ENCODE data around the gene PRKG1. TPM values are rescaled to one million over a fixed set of nuclear protein-coding genes. Genes with fewer than 3 reads are reported as not detected.

Gene PRKG1
- total RNA-seq, 5 donors from 2014 or later (not counting 1 experiment from before 2014, with no cell fraction given): 0.03 to 0.26 (median 0.19) TPM; not detected in 1

- H3K4me3 Mint-ChIP-seq: no peak overlapping the region
- H3K36me3 Mint-ChIP-seq: no peaks in the 10 kb centered on the region
- CTCF ChIA-PET: no interaction called here
Observed at GRCh38 chr10:51900180-51900579, 825.9 kb downstream of the PRKG1 start.

GRCh38 chr10:51903675-51904074, 829.4 kb downstream of the PRKG1 start:
- ATAC-seq (replicated peaks in 1 of 4) (no peak), DNase-seq (no peak)
- Histone ChIP-seq H3K36me3 (ENCODE audit: control insufficient read depth in 2 of 2, extremely low read depth in 1 of 2, insufficient read depth in 1 of 2, low read length in 1 of 2) (no peaks in the 10 kb centered on the region), H3K4me3 (ENCODE audit: control insufficient read depth in 1 of 2, extremely low read depth in 1 of 2, low read length in 1 of 2) (no peak overlapping the region), H3K27ac (ENCODE audit: low read length) (no peak overlapping the region), H3K9me3 (no peaks in the 10 kb centered on the region), H3K4me1 (ENCODE audit: control insufficient read depth in 1 of 2, extremely low read depth in 1 of 2, insufficient read depth in 2 of 2, low read length in 2 of 2) (no peaks in the 10 kb centered on the region), H3K27me3 (replicated peaks in 1 of 2; ENCODE audit: control insufficient read depth in 2 of 2, extremely low read depth in 1 of 2, insufficient read depth in 2 of 2, low read length in 1 of 2) (no peaks in the 10 kb centered on the region)
- ChIA-PET POLR2A (no interaction called here), CTCF (interaction anchor here in 1 of 2 donors (1.0 kb wide), 1 partner anchor 264 kb away, joined by 3 read pairs; no protein-coding TSS in a partner anchor)
- peaks cover 0 to 5% of the 10 kb centered on the region in 2 donors for H3K27me3 Mint-ChIP-seq
- no peaks in the 10 kb centered on the region for H3K36me3 Mint-ChIP-seq
- H3K9me3 Mint-ChIP-seq: no peaks in the 10 kb centered on the region
- H3K4me3 Mint-ChIP-seq: no peak overlapping the region
- no peak overlapping the region for H3K27ac Mint-ChIP-seq
- 33% methylated on average over 1 of the region's 1 CpG for WGBS (ENCODE audit: insufficient coverage)
- no peaks in the 10 kb centered on the region for H3K4me1 Mint-ChIP-seq

More at GRCh38 chr10:51900180-51900579, 825.9 kb downstream of the PRKG1 start:
- H3K4me1 Mint-ChIP-seq: no peaks in the 10 kb centered on the region
- H3K9me3 Mint-ChIP-seq: no peaks in the 10 kb centered on the region
- Histone ChIP-seq H3K27ac (ENCODE audit: low read length) (no peak overlapping the region), H3K9me3 (no peaks in the 10 kb centered on the region), H3K27me3 (replicated peaks in 1 of 2; ENCODE audit: control insufficient read depth in 2 of 2, extremely low read depth in 1 of 2, insufficient read depth in 2 of 2, low read length in 1 of 2) (no peaks in the 10 kb centered on the region), H3K4me1 (ENCODE audit: control insufficient read depth in 1 of 2, extremely low read depth in 1 of 2, insufficient read depth in 2 of 2, low read length in 2 of 2) (no peaks in the 10 kb centered on the region), H3K4me3 (ENCODE audit: control insufficient read depth in 1 of 2, extremely low read depth in 1 of 2, low read length in 1 of 2) (no peak overlapping the region), H3K36me3 (ENCODE audit: control insufficient read depth in 2 of 2, extremely low read depth in 1 of 2, insufficient read depth in 1 of 2, low read length in 1 of 2) (no peaks in the 10 kb centered on the region)
- H3K27ac Mint-ChIP-seq: no peak overlapping the region
- DNase-seq: no peak
- WGBS (ENCODE audit: insufficient coverage): no CpG with 5 or more reads among the region's 1 CpG
- POLR2A ChIA-PET: no interaction called here
- peaks cover 0 to 9% of the 10 kb centered on the region in 2 donors for H3K27me3 Mint-ChIP-seq
- no peak for ATAC-seq (replicated peaks in 1 of 4)

- Mint-ChIP-seq H3K4me1 (no peaks in the 10 kb centered on the region), H3K27ac (no peak overlapping the region), H3K9me3 (no peaks in the 10 kb centered on the region), H3K27me3 (peaks cover 0 to 8% of the 10 kb centered on the region in 2 donors), H3K4me3 (no peak overlapping the region), H3K36me3 (no peaks in the 10 kb centered on the region)
- no peaks in the 10 kb centered on the region for H3K27me3 ChIP-seq (replicated peaks in 1 of 2; ENCODE audit: control insufficient read depth in 2 of 2, extremely low read depth in 1 of 2, insufficient read depth in 2 of 2, low read length in 1 of 2)
- DNase-seq: no peak
- H3K27ac ChIP-seq (ENCODE audit: low read length): no peak overlapping the region
- no peak overlapping the region for H3K4me3 ChIP-seq (ENCODE audit: control insufficient read depth in 1 of 2, extremely low read depth in 1 of 2, low read length in 1 of 2)
- no peaks in the 10 kb centered on the region for H3K4me1 ChIP-seq (ENCODE audit: control insufficient read depth in 1 of 2, extremely low read depth in 1 of 2, insufficient read depth in 2 of 2, low read length in 2 of 2)
- H3K36me3 ChIP-seq (ENCODE audit: control insufficient read depth in 2 of 2, extremely low read depth in 1 of 2, insufficient read depth in 1 of 2, low read length in 1 of 2): no peaks in the 10 kb centered on the region
- CTCF ChIA-PET: no interaction called here
- no peaks in the 10 kb centered on the region for H3K9me3 ChIP-seq
- POLR2A ChIA-PET: no interaction called here
- no peak for ATAC-seq (replicated peaks in 1 of 4)
Observed at GRCh38 chr10:51905032-51905431, 830.7 kb downstream of the PRKG1 start.

GRCh38 chr10:51907361-51907760, 833.1 kb downstream of the PRKG1 start:
- POLR2A ChIA-PET: no interaction called here
- ATAC-seq (replicated peaks in 1 of 4) (no peak), DNase-seq (no peak)
- Mint-ChIP-seq H3K4me1 (no peaks in the 10 kb centered on the region), H3K36me3 (no peaks in the 10 kb centered on the region), H3K27ac (no peak overlapping the region), H3K27me3 (peaks cover 0 to 13% of the 10 kb centered on the region in 2 donors), H3K9me3 (no peaks in the 10 kb centered on the region), H3K4me3 (no peak overlapping the region)
- WGBS (ENCODE audit: insufficient coverage): 100% methylated on average over 1 of the region's 2 CpGs
- Histone ChIP-seq H3K9me3 (no peaks in the 10 kb centered on the region), H3K4me1 (ENCODE audit: control insufficient read depth in 1 of 2, extremely low read depth in 1 of 2, insufficient read depth in 2 of 2, low read length in 2 of 2) (no peaks in the 10 kb centered on the region), H3K36me3 (ENCODE audit: control insufficient read depth in 2 of 2, extremely low read depth in 1 of 2, insufficient read depth in 1 of 2, low read length in 1 of 2) (no peaks in the 10 kb centered on the region), H3K4me3 (ENCODE audit: control insufficient read depth in 1 of 2, extremely low read depth in 1 of 2, low read length in 1 of 2) (no peak overlapping the region), H3K27me3 (replicated peaks in 1 of 2; ENCODE audit: control insufficient read depth in 2 of 2, extremely low read depth in 1 of 2, insufficient read depth in 2 of 2, low read length in 1 of 2) (no peaks in the 10 kb centered on the region), H3K27ac (ENCODE audit: low read length) (no peak overlapping the region)
- CTCF ChIA-PET: no interaction called here

- Histone ChIP-seq H3K27me3 (replicated peaks in 1 of 2; ENCODE audit: control insufficient read depth in 2 of 2, extremely low read depth in 1 of 2, insufficient read depth in 2 of 2, low read length in 1 of 2) (no peaks in the 10 kb centered on the region), H3K27ac (ENCODE audit: low read length) (no peak overlapping the region), H3K4me3 (ENCODE audit: control insufficient read depth in 1 of 2, extremely low read depth in 1 of 2, low read length in 1 of 2) (no peak overlapping the region), H3K4me1 (ENCODE audit: control insufficient read depth in 1 of 2, extremely low read depth in 1 of 2, insufficient read depth in 2 of 2, low read length in 2 of 2) (no peaks in the 10 kb centered on the region), H3K36me3 (ENCODE audit: control insufficient read depth in 2 of 2, extremely low read depth in 1 of 2, insufficient read depth in 1 of 2, low read length in 1 of 2) (no peaks in the 10 kb centered on the region), H3K9me3 (no peaks in the 10 kb centered on the region)
- DNase-seq: no peak
- Mint-ChIP-seq H3K4me1 (no peaks in the 10 kb centered on the region), H3K27ac (no peak overlapping the region), H3K27me3 (peaks cover 0 to 13% of the 10 kb centered on the region in 2 donors), H3K36me3 (no peaks in the 10 kb centered on the region), H3K9me3 (no peaks in the 10 kb centered on the region), H3K4me3 (no peak overlapping the region)
- no peak for ATAC-seq (replicated peaks in 1 of 4)
- ChIA-PET CTCF (no interaction called here), POLR2A (no interaction called here)
Observed at GRCh38 chr10:51910189-51910588, 835.9 kb downstream of the PRKG1 start.

GRCh38 chr10:51910596-51910995, 836.3 kb downstream of the PRKG1 start:
- ChIA-PET CTCF (interaction anchor here (0.5 to 0.9 kb wide), 2 partner anchors 18 to 46 kb away, joined by 3 to 6 read pairs; no protein-coding TSS in a partner anchor), POLR2A (no interaction called here)
- no peak overlapping the region for H3K27ac Mint-ChIP-seq
- no peaks in the 10 kb centered on the region for H3K27me3 ChIP-seq (replicated peaks in 1 of 2; ENCODE audit: control insufficient read depth in 2 of 2, extremely low read depth in 1 of 2, insufficient read depth in 2 of 2, low read length in 1 of 2)
- H3K4me3 ChIP-seq (ENCODE audit: control insufficient read depth in 1 of 2, extremely low read depth in 1 of 2, low read length in 1 of 2): no peak overlapping the region
- no peak overlapping the region for H3K27ac ChIP-seq (ENCODE audit: low read length)
- no peak overlapping the region for H3K4me3 Mint-ChIP-seq
- H3K9me3 Mint-ChIP-seq: no peaks in the 10 kb centered on the region
- no peaks in the 10 kb centered on the region for H3K4me1 ChIP-seq (ENCODE audit: control insufficient read depth in 1 of 2, extremely low read depth in 1 of 2, insufficient read depth in 2 of 2, low read length in 2 of 2)
- H3K4me1 Mint-ChIP-seq: no peaks in the 10 kb centered on the region
- H3K36me3 ChIP-seq (ENCODE audit: control insufficient read depth in 2 of 2, extremely low read depth in 1 of 2, insufficient read depth in 1 of 2, low read length in 1 of 2): no peaks in the 10 kb centered on the region
- no peak for ATAC-seq (replicated peaks in 1 of 4)
- no peak for DNase-seq
- peaks cover 0 to 13% of the 10 kb centered on the region in 2 donors for H3K27me3 Mint-ChIP-seq
- no peaks in the 10 kb centered on the region for H3K9me3 ChIP-seq
- no peaks in the 10 kb centered on the region for H3K36me3 Mint-ChIP-seq
- WGBS (ENCODE audit: insufficient coverage): 70% methylated on average over 2 of the region's 3 CpGs

GRCh38 chr10:51911723-51912122, 837.4 kb downstream of the PRKG1 start:
- H3K9me3 ChIP-seq: no peaks in the 10 kb centered on the region
- ChIA-PET POLR2A (no interaction called here), CTCF (interaction anchor here in 1 of 2 donors (0.9 kb wide), 1 partner anchor 48 kb away, joined by 3 read pairs; no protein-coding TSS in a partner anchor)
- Mint-ChIP-seq H3K4me3 (no peak overlapping the region), H3K36me3 (no peaks in the 10 kb centered on the region), H3K9me3 (no peaks in the 10 kb centered on the region), H3K27me3 (peaks cover 0 to 8% of the 10 kb centered on the region in 2 donors), H3K4me1 (no peaks in the 10 kb centered on the region), H3K27ac (no peak overlapping the region)
- no peak overlapping the region for H3K4me3 ChIP-seq (ENCODE audit: control insufficient read depth in 1 of 2, extremely low read depth in 1 of 2, low read length in 1 of 2)
- ATAC-seq (replicated peaks in 1 of 4) (no peak), DNase-seq (no peak)
- no peaks in the 10 kb centered on the region for H3K4me1 ChIP-seq (ENCODE audit: control insufficient read depth in 1 of 2, extremely low read depth in 1 of 2, insufficient read depth in 2 of 2, low read length in 2 of 2)
- no peak overlapping the region for H3K27ac ChIP-seq (ENCODE audit: low read length)
- WGBS (ENCODE audit: insufficient coverage): 40% methylated on average over 1 of the region's 2 CpGs
- no peaks in the 10 kb centered on the region for H3K36me3 ChIP-seq (ENCODE audit: control insufficient read depth in 2 of 2, extremely low read depth in 1 of 2, insufficient read depth in 1 of 2, low read length in 1 of 2)
- no peaks in the 10 kb centered on the region for H3K27me3 ChIP-seq (replicated peaks in 1 of 2; ENCODE audit: control insufficient read depth in 2 of 2, extremely low read depth in 1 of 2, insufficient read depth in 2 of 2, low read length in 1 of 2)
